ENCODE data around the gene NDRG4.

- TF ChIP-seq, protein P1, sequence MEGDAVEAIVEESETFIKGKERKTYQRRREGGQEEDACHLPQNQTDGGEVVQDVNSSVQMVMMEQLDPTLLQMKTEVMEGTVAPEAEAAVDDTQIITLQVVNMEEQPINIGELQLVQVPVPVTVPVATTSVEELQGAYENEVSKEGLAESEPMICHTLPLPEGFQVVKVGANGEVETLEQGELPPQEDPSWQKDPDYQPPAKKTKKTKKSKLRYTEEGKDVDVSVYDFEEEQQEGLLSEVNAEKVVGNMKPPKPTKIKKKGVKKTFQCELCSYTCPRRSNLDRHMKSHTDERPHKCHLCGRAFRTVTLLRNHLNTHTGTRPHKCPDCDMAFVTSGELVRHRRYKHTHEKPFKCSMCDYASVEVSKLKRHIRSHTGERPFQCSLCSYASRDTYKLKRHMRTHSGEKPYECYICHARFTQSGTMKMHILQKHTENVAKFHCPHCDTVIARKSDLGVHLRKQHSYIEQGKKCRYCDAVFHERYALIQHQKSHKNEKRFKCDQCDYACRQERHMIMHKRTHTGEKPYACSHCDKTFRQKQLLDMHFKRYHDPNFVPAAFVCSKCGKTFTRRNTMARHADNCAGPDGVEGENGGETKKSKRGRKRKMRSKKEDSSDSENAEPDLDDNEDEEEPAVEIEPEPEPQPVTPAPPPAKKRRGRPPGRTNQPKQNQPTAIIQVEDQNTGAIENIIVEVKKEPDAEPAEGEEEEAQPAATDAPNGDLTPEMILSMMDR (IDR thresholded peaks at IDR 0.05): no peak
- no peak for TF ChIP-seq POLR2A (IDR thresholded peaks at IDR 0.05)
Observed at GRCh38 chr16:58551496-58551895, 51.6 kb downstream of the NDRG4 start.
